ENCODE results near the gene ENTPD1.

The ENTPD1 gene

GRCh38 chr10:95833042-95833610 lies 77.2 kb downstream of the ENTPD1 start:
- DNase-seq = no peak

GRCh38 chr10:95834406-95834805 lies 78.4 kb downstream of the ENTPD1 start:
- DNase-seq = no peak

GRCh38 chr10:95835149-95835860 lies 79.3 kb downstream of the ENTPD1 start:
- DNase-seq = no peak

GRCh38 chr10:95835911-95836310 lies 79.9 kb downstream of the ENTPD1 start:
- no peak for DNase-seq

- no peak for DNase-seq
These were observed 80.8 kb downstream of the ENTPD1 start for GRCh38 chr10:95836610-95837355.

- no peak for DNase-seq
These were observed 81.4 kb downstream of the ENTPD1 start for GRCh38 chr10:95837356-95837776.

- peak in 1 of 2 donors; percentile 51 for DNase-seq
These were observed 81.8 kb downstream of the ENTPD1 start for GRCh38 chr10:95837783-95838182.

GRCh38 chr10:95840121-95840520 lies 84.2 kb downstream of the ENTPD1 start:
- DNase-seq = no peak

- DNase-seq = no peak
These were observed 84.7 kb downstream of the ENTPD1 start for GRCh38 chr10:95840681-95841080.

- DNase-seq = peak; percentile 40 to 60
These were observed 85.9 kb downstream of the ENTPD1 start for GRCh38 chr10:95841661-95842498.

GRCh38 chr10:95845411-95845810 lies 89.4 kb downstream of the ENTPD1 start:
- no peak for DNase-seq

GRCh38 chr10:95847007-95847406 lies 91.0 kb downstream of the ENTPD1 start:
- DNase-seq = no peak

- DNase-seq = no peak
These were observed 92.9 kb downstream of the ENTPD1 start for GRCh38 chr10:95848841-95849240.

- DNase-seq = no peak
These were observed 94.8 kb downstream of the ENTPD1 start for GRCh38 chr10:95850791-95851190.

- no peak for DNase-seq
These were observed 104.4 kb downstream of the ENTPD1 start for GRCh38 chr10:95860166-95860940.

- no peak for DNase-seq
These were observed 105.4 kb downstream of the ENTPD1 start for GRCh38 chr10:95861386-95861785.

GRCh38 chr10:95864906-95865813 lies 109.2 kb downstream of the ENTPD1 start:
- DNase-seq = peak; percentile 42 to 64

- DNase-seq = no peak
These were observed 110.0 kb downstream of the ENTPD1 start for GRCh38 chr10:95865814-95866466.

GRCh38 chr10:95866467-95866842 lies 110.5 kb downstream of the ENTPD1 start:
- DNase-seq = no peak

GRCh38 chr10:95867866-95868265 lies 111.9 kb downstream of the ENTPD1 start:
- no peak for DNase-seq

Measured in CD4-positive, alpha-beta T cell treated with Interleukin-4 for 1 hour (primary cell).